T-helper 1 cell treated with Interleukin-12 subunit alpha and Interleukin-12 subunit beta and Interleukin-4 antibody, amounts not matched to agents 30 ng/mL and 1 ng/mL, for 36 hours (primary cell): ENCODE measurements around the gene HGFAC. TPM values are rescaled to one million over a fixed set of nuclear protein-coding genes. Genes with fewer than 3 reads are reported as not detected.
"Not testable (repeated sequence)": the region's sequence is repeated elsewhere in the genome, so short reads cannot be mapped to it uniquely, and the experiment has no call there.

Source experiments
- intact Hi-C: fragments of 100-400 bp; cut with micrococcal nuclease; formaldehyde crosslinking; loops from one replicate; pipeline ENCODE4 v1.15.1; 2024
- total RNA-seq: library from RNA; stranded (reverse); gene quantifications from 2 replicates; pipeline ENCODE4 v1.2.3, GENCODE V29; 2022

HGFAC gene
- total RNA-seq, 1 donor from 2014 or later, result not detected

DNA sequence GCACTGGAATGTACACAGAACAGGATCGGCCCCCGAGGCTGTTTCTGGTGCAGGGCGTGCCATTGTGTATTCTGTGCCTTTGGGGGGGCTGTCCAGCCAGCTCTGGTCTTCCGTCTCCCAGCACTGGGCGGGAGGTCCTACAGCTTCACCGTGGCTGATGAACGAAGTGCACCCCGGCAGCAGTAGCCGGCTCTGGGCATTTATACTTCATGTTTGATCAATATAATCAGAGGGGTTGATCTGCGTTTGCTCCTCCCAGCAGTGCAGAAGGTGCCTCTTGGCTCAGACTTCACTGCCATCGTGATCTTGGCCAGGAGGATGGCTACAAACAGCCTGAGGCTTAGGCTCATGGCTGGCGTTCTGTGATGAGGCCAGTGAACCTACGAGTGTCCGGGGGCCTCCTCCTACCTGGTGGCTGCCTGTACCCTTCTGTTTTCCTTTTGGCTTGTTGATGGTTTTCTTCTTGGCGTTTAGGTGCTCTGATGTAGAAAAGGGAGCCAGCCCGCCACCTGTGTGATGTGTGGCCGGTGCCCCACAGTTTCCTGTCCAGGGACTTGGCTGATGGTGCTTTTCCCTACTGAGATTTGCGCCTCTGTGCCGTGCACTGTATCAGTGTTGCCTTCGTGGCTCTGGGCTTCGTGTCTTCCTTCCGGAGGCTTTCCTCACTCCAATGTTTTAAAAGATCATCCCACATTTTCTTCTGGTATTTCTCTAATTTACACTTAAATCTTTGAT lies 31.2 kb upstream of the HGFAC start:
- intact Hi-C loops, result no loop called here

DNA sequence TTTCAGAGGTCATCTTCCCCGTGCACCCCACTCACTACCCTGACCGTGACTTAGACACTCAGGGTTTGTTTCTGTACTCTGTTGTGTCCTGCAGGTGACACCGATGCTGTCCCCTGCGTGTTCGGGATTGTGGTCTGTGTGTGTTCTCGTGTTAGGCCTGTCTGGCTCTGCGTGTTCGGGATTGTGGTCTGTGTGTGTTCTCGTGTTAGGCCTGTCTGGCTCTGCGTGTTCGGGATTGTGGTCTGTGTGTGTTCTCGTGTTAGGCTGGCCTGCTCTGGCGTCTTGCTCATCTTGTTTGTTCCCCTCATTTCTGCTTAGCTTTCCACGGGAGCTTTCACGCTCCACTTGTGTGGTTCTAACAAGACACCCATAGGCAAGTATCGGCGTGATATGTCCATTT lies 30.6 kb upstream of the HGFAC start:
- intact Hi-C loops, result not testable (repeated sequence)

DNA sequence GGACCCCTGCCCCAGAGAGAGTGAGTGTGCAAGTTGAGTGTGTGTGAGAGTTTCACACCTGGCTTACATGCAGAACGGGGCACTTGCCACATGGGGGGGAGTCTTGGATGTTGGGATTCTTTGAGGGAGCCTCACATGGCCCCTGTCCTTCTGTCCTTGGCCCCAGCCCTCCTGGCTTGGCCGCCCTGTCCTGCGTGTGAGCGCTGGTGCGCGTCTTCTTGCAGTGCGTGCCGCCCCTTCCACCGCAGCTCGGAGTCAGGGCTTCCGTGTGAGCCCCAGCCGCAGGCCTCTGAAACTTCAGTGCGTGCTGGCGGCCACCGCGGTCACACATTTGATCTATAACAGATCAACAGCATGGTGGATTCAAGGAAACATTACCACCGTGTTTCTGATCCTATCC lies 30.1 kb upstream of the HGFAC start:
- intact Hi-C loops, result no loop called here

DNA sequence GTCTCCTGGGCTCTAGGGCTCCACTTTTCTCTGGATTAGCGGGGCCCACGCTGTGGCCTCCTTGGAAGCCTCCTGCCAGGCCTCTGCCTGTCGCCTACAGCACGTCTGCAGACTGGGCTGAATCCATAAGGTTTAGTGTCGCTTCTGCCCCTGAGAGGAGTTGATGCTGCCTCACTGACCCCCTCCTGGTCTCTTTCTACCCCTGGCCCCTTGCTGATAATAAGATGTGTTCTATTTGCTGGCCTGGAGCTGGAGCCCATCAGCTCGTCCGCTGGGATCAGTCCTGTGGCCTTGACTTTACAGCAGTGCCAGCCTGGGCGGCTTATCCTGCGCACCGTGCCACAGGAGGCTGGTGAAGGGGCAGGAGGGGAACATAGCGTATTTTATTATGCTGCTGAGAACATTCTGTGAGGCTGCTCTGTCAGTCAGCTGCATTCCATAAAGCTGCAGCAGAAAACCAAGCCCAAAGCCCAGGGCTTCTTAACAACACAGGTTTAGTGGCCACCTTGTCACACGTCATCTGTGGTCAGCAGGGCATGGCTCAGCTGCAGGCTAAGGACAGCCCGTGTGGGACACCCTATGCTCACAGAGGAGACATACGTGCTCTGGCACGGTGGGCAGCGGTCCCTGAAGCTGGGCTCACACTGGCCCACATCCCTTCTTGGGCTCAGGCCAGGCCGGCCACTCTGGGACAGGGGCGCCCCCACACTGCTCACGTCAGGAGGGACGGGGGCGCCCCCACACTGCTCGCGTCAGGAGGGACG lies 29.3 kb upstream of the HGFAC start:
- intact Hi-C loops, result no loop called here

DNA sequence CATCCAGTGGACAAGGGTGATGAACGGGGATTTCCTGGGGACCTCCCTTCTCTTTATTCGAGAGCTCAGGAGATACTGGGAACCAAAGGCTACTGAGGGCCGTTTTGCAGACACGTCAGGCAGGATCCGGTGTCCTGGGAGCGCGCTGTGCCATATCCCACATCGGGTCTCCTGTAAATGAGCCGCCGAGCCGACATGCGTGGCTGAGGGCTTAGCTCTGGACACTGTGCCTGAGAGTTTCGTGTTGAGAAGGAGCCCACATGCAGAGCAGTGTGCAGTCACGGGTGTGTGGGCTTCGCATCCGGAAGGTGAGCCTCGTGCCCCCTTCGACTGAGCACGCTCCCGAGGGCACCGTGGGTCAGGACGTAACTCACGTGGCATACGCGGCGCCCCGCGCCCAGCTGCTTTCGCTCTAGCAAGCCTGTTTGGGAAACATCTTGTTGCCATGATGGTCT lies 28.5 kb upstream of the HGFAC start:
- intact Hi-C loops, result no loop called here

DNA sequence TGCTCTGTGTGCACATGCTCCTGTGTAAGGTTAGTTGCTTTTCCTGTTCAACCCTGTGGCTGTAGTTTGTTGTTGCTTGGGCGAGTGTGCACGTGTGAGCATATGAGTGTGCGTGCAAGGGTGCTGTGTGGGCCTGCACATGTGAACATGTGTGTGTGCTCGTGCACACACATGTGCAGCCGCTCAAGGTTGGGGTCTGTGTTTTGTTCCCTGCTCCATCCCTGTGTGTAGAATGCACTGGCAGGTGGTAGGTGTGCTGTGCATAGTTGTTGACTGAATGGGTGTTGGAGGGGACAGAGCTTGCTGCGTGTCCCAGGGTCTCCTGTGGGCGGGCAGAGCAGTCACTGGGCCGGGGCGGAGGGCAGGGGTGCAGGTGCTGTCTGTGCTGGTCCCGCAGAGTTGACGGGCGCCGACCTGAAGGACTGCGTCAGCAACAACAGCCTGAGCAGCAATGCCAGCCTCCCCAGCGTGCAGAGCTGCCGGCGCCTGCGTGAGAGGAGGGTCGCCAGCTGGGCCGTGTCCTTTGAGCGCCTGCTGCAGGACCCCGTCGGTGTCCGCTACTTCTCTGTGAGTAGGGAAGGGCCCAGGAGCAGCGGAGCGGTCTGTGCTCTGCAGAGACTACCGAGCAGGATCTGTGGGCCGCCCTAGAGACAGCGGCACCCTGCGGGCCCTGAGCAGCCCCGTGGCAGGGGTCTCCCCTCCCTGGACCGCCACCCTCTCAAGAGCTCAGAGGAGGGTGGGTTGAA lies 27.9 kb upstream of the HGFAC start:
- intact Hi-C loops, result no loop called here

DNA sequence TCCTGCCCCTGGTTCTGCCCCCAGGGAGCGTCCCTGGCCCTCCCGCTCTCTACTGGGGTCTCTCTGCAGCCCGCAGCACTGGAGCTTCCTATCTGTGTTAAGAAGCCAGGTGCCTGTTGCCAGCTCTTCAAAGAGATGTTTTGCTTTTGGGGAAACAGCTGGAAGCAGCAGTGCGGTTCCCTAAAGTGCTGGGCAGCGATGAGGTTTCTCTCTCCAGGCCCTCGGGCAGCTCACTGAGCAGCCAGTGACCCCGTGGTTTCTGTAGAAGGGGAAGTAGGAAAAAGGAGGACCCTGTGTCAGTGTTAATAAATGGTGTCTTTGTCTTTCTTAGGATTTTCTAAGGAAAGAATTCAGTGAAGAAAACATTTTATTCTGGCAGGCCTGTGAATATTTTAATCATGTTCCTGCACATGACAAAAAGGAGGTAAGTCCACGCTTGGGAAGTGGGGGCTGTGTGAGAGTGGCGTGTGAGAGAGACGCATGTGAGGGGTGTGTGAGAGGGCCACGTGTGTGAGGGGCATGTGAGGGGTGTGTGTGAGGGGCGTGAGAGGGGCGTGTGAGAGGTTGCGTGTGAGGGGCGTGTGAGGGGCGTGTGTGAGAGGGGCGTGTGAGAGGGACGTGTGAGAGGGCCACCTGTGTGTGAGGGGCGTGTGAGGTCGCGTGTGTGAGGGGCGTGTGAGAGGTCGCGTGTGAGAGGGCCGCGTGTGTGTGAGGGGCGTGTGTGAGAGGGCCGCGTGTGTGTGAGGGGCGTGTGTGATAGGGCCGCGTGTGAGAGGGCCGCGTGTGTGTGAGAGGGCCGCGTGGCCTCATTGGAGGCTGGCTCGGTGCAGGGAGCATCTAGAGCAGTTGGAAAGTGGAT lies 27.1 kb upstream of the HGFAC start:
- intact Hi-C loops, result no loop called here

DNA sequence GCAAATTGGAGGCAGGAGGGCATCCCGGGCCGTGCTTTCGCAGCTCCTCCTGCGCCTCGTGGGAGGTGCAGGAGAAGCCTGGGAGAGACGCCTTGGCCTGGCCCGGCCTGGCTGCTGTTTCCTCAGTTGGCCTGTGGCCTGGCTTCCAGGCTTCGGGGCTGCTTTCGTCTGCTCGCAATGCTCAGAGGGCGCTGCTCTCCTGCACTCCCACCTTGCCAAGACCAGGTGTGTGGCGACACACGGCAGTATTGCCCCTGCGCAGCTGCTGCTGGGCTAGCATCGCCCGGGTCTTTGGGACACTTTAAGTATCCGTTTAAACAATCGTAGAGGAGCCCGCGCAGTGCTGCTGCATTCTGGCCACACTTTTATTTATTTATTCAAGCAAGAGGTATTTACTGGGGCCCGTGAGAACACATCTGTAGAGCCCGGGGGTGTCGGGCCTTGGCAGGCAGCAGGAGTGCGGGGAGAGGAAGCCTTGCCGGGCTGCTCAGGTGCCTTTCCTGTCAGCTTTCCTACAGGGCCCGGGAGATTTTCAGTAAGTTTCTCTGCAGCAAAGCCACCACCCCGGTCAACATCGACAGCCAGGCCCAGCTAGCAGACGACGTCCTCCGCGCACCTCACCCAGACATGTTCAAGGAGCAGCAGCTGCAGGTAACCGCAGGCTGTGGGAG lies 26.2 kb upstream of the HGFAC start:
- intact Hi-C loops, result no loop called here

DNA sequence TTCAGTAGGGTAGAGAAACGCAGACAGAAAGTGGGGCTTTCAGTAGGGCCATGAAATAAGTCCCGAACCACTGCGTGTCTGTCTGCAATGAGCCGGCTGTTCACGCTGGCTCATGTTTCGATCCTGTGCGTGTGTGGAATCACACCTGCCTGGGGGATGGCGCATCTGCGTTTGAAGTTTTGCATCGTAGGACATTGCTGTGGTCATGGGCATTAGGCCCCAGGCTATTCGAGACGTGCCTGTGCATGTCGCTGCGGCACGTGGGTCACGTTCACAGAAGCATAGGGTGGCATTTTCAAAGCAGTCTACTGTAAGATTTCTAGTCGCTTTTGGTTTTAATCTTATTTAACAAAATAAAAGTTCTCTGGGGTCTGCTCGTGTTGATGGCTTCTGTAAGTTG lies 25.5 kb upstream of the HGFAC start:
- intact Hi-C loops, result no loop called here

DNA sequence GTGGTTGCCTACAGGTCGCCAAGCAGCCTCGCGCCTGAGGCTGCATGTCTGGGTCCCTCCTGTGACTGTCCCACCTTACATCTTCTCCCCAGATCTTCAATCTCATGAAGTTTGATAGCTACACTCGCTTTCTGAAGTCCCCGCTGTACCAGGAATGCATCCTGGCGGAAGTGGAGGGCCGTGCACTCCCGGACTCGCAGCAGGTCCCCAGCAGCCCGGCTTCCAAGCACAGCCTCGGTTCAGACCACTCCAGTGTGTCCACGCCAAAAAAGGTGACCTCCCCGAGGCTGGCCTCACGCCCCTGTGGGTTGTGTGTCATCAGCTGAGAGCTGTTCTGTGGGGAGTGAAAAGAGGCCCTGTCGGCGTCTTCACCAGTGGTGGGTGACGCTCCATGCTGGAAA lies 24.9 kb upstream of the HGFAC start:
- intact Hi-C loops, result no loop called here

DNA sequence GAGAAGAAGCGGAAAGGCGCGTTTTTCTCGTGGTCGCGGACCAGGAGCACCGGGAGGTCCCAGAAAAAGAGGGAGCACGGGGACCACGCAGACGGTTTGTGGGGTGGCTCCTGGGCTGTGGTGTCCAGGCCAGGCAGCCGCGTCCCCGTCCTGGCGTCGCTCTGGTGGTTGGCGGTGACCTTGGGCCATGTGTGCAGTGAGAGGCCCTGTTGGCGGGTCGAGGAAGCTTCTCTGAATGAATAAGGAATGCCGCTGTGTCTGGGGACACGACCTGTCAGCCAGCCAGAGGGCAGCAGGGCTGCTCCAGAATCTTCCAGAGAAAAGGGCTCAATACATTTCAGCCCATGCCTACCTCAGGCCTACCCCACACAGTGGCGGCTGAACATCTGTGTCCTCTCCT lies 24.3 kb upstream of the HGFAC start:
- intact Hi-C loops, result no loop called here

DNA sequence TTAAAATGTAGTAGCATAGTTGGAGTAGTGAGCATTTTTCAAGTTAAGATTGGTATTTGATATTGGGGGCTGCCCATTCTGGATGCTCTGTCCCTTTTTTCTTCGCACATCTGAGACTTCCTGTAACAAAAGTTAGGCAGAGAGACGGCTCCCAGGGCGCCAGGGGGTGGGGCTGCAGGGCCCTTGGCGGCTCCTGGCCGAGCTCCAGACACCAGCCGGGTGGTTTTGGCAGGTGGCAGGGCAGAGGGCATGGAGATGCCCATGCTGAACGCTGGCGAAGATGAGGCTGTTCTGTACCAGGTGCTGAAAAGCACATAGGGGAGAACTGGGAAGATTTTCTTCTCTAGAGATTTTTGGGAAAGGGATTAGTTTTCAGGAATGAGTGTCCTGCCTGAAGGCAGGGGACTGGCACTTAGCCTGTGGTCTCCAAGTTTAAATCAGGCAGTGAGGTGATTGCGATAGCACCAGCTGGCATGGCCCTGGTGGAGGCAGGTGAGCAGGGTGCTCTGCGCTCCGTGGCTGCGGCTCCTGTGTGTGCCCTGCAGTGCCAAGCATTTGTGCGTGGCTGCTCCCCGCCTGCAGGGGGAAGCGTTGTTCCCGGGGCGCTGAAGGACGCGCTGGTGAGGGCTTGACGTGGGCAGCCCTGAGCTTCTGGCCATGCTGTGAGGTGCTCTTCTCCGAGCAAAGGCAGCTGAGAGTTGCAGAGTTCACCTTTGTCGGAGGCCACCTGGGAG lies 23.6 kb upstream of the HGFAC start:
- intact Hi-C loops, result no loop called here

DNA sequence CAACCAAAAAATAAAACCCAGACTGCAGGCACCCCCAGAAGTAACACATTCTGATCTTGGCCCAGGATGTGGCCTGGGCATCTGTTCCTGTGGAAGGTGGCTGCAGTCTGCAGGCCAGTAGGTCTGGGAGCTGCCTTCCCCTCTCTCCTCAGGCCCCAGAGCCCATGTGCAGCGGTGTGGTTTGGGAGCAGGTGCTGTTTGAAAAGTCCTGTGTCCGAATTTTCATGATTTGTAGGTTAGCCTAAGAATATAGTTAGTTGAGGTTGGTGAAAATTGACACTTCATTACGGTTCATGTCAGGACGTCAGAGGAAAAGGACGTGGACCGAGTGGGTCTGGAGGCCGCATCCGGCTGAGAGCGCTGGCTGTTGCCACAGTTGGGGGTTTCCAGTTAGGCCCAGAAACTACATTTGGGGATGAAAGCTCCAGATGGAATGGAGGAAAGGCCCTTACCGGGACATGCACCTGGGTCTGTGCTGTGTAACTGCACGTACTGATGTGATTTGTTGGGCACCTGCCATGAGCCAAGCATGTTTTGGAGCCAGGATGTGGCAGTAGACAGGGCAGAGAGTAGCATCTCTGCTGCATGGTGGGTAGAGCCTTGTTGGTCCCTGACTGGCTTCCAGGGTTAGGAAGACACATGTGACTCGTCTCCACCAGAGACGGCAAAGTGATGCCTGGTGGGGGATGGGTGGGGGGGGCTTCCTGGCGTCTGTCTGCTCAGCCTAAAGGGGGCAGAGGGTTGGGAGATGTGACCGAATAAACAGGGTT lies 21.7 kb upstream of the HGFAC start:
- intact Hi-C loops, result no loop called here

DNA sequence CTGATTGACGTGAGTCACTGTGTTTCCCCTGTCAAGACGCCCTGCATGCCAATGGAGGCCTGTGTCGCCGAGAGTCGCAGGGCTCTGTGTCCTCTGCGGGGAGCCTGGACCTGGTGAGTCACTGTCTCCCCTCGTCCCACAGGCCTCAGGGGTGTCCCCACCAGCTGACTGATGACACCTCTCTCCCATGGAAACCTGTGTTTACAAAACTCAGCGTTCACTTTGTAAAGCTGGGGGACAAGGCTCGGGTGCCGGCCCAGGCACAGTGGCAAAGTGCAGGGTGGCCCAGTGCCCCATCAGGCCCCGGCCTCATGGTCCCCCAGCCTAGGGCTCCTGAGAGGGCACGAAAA lies 21.2 kb upstream of the HGFAC start:
- intact Hi-C loops, result no loop called here

DNA sequence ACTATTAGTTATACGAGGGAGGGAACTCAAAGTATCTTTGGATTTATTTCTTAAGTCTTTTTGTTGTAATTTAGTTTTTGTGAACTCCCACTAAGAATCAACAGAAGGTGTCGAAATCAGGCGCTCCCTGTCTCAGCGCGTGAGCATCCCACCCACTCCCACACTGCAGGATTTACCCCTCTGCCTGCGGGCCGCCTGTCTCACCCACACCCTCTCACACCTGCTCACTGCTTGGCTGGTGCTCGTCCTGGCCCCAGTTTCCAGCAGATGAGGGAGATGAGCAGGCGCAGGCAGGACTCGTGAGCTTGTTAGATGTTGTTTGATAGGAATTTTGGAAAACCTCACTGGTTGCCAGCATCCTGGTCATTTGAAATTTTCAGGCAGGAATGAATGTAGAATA lies 20.8 kb upstream of the HGFAC start:
- intact Hi-C loops, result no loop called here

DNA sequence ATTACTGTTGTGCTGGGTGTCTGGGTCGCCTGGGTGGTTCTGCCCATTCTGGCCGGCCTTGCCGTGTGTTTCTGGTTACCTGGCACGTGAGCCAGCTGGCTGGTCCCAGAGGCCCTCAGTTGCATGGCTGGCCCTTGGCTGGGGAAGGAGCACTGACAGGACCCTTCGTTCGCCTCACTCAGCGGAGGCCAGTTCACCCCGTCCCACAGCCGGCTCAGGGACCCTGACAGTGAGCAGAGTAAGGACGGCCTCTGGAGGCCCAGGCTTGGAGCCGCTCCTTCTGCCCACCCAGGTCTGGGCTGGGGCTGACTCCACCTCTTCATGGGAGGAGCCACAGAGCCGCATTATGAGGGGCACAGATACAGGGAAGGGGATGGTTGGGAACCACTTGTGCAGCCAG lies 20.3 kb upstream of the HGFAC start:
- intact Hi-C loops, result no loop called here

DNA sequence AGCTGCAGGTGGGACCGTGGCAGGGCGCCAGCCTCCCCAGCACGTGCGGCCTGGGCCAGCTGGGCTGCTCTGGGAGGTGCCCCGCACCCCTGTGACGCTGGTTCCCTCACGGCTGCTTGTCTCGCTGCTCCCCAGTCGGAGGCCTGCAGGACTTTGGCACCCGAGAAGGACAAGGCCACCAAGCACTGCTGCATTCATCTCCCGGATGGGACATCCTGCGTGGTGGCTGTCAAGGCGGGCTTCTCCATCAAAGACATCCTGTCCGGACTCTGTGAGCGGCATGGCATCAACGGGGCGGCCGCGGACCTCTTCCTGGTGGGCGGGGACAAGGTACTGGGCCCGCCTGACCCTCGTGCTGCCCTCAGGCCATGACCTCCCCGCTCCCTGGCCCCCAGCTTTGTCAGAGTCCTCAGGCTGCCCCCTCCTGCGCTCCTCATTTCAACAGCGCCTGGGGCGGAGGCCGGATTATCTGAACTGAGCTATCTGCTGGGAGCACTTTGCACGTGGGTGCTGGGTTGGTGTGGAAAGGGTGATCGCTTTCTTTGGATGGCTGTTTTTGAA lies 19.4 kb upstream of the HGFAC start:
- intact Hi-C loops, result no loop called here

DNA sequence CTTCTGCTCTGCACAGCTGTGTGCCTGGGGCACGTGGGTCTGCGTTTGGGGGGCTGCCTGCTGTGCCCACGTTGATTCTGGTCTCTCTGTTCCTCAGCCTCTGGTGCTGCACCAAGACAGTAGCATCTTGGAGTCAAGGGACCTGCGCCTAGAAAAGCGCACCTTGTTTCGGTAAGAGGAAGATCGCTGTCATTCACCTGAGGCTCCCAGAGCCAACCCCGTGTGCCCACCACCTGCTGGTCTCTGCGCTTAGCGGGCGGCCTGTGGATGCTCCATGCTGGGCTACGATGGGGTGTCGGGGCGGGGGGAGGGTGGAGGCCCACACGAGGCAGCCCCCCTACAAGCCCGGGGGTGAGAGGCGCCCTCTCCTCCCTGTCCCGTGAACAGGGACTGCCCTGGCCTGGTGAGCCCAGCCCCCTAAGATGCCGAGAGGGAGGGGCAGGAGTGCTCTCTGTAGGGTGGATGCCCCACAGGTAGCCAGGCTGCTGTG lies 18.9 kb upstream of the HGFAC start:
- intact Hi-C loops, result no loop called here

DNA sequence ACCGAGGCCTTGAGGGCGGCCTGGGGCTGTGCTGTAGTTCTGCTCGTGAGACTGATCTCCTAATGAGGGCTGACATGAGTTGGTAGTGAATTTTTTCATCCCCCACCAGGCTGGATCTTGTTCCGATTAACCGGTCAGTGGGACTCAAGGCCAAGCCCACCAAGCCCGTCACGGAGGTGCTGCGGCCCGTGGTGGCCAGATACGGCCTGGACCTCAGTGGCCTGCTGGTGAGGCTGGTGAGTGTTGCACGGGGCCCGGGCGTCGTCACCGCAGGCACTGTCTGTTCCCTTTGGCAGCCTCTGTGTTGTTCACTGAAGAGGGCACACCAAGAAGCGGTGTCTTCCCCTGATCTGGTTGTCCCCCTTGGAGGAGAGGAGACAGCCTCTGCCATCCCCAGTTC lies 18.4 kb upstream of the HGFAC start:
- intact Hi-C loops, result no loop called here
